HPDE6-E6E7 (cell line): ENCODE data around the gene PAPOLG.
"Not testable (repeated sequence)": the region's sequence is repeated elsewhere in the genome, so short reads cannot be mapped to it uniquely, and the experiment has no call there.

ENCODE experiments used
- DNase-seq: peaks from one replicate; pipeline ENCODE4 v3.0.0; 2011; ENCODE audit warnings: missing footprints; ENCODE audit errors: extremely low spot score

PAPOLG gene

GRCh38 chr2:60775048-60775639, 19.1 kb downstream of the PAPOLG start:
- DNase-seq: no peak

- DNase-seq: no peak
These were observed 22.3 kb downstream of the PAPOLG start for GRCh38 chr2:60778352-60778751.

GRCh38 chr2:60779426-60779825, 23.4 kb downstream of the PAPOLG start:
- no peak for DNase-seq

- no peak for DNase-seq
These were observed 24.7 kb downstream of the PAPOLG start for GRCh38 chr2:60780721-60781120.

- no peak for DNase-seq
These were observed 37.1 kb downstream of the PAPOLG start for GRCh38 chr2:60793169-60793568.

- no peak for DNase-seq
These were observed 38.3 kb downstream of the PAPOLG start for GRCh38 chr2:60794271-60794863.

- no peak for DNase-seq
These were observed 40.8 kb downstream of the PAPOLG start for GRCh38 chr2:60796573-60797509.

GRCh38 chr2:60804473-60804872, 48.4 kb downstream of the PAPOLG start:
- DNase-seq: no peak

GRCh38 chr2:60806595-60806987, 50.5 kb downstream of the PAPOLG start:
- no peak for DNase-seq

GRCh38 chr2:60806988-60807681, 51.1 kb downstream of the PAPOLG start:
- DNase-seq: no peak

GRCh38 chr2:60808330-60808801, 52.3 kb downstream of the PAPOLG start:
- no peak for DNase-seq

- no peak for DNase-seq
These were observed 55.7 kb downstream of the PAPOLG start for GRCh38 chr2:60811491-60812375.

GRCh38 chr2:60817191-60817590, 61.1 kb downstream of the PAPOLG start:
- not testable (repeated sequence) for DNase-seq

GRCh38 chr2:60818272-60818671, 62.2 kb downstream of the PAPOLG start:
- no peak for DNase-seq

- no peak for DNase-seq
These were observed 63.2 kb downstream of the PAPOLG start for GRCh38 chr2:60819155-60819862.

- DNase-seq: no peak
These were observed 63.9 kb downstream of the PAPOLG start for GRCh38 chr2:60819936-60820335.

- no peak for DNase-seq
These were observed 64.5 kb downstream of the PAPOLG start for GRCh38 chr2:60820416-60821132.

- no peak for DNase-seq
These were observed 65.0 kb downstream of the PAPOLG start for GRCh38 chr2:60821133-60821469.

GRCh38 chr2:60821587-60822302, 65.7 kb downstream of the PAPOLG start:
- no peak for DNase-seq
